HG02884 (cell line): Measurements from ENCODE around the gene TRIM13.
"Not testable (repeated sequence)": the region's sequence is repeated elsewhere in the genome, so short reads cannot be mapped to it uniquely, and the experiment has no call there.

Source experiments
- ATAC-seq: cut with Tn5 transposase; IDR thresholded peaks from one replicate; pipeline ENCODE4 v1.9.1; 2021; ENCODE audit warnings: mild to moderate bottlenecking, moderate library complexity; ENCODE audit not compliant: unreplicated experiment

Gene TRIM13

DNA sequence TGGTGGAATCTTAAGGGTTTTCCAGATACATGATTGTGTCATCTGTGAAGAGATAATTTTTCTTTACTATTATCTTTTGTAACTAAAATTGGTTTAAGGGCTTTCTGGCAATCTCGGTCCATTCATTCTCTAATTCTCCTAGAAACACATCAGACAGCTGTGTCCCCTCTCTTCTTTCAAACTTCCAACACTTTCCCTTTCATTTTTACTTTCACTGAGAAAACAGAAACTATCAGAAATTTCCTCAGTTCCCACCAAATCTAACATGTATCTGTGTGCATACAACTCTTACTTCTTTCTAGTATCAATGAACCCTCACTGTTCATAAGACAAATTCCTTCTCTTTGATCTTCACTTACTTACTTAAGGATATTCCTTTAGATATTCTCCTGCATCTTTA, 58.6 kb downstream of the TRIM13 start:
- no peak for ATAC-seq

DNA sequence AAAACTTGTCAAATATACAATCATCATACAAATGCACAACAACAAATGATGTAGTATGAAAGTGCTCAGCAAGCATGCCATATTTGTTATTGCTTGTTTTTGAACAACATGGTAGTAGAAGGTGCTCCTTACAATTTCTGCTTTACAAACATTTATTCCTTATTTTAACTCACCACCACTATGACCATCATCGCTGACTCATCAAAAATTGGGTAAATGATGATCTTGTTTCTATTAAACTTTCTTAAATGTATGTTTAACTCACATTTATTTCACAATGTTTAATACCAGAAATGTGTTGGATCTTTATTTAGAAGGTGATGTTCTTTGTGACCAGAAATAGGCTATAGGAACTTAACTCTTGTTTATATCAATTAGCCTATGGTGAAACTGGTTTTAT, 63.9 kb downstream of the TRIM13 start:
- no peak for ATAC-seq

DNA sequence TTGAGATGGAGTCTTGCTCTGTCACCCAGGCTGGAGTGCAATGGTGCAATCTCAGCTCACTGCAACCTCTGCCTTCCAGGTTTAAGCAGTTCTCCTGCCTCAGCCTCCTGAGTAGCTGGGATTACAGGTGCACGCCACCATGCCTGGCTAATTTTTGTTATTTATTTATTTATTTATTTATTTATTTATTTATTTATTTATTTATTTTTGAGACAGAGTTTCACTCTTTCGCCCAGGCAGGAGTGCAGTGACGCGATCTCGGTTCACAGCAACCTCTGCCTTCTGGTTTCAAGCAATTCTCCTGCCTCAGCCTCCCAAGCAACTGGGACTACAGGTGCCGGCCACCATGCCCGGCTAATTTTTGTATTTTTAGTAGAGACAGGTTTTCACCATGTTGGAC, 65.5 kb downstream of the TRIM13 start:
- ATAC-seq = not testable (repeated sequence)

DNA sequence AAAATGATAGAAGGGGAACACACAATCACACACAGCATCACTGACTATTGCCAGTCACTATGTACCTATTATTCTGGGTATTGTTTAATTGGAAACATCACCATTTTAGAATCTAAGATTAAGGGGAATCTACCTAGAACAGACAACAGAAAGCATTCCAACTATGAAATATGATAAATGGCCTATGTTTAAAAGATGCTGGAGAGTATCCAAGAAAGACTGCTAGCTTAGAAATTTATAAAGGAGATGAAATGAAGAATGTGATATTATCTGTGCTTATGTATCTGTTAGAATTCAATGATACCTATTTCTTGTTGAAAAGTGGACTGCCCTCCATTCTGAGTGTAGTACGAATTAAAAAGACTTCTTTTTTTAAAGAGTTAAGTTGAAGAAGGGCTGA, 68.9 kb downstream of the TRIM13 start:
- ATAC-seq = no peak
